GM12878 (cell line): ENCODE data around the gene FADD. TPM values are rescaled to one million over a fixed set of nuclear protein-coding genes. Genes with fewer than 3 reads are reported as not detected.

ENCODE experiments used
- CUX1 ChIP-seq: IDR thresholded peaks from 2 replicates; pipeline ENCODE4 v1.6.1; 2012; ENCODE audit warnings: improper control_type of control experiment, low read depth, low read length; ENCODE audit not compliant: insufficient replicate concordance
- polyA plus RNA-seq, 11 experiments: library from polyadenylated mRNA; depleted of rRNA in 4 of 11; unstranded in 6 of 11; stranded (reverse) in 5 of 11; fragments of >200 nt; fragmentation: Nextera tagmentation in 4 of 11; fragmentation: Illumina TruSeq in 1 of 11; extraction: Ambion mirVana in 4 of 11; extraction: Trizol in 1 of 11; gene quantifications; 1 replicate in 1 of 11; 2 replicates in 10 of 11; pipeline versions ENCODE4 v1.2.1 to v1.2.3, GENCODE V29; 2011 to 2016; ENCODE audit warnings: inconsistent platforms in 2 of 11, missing spikeins in 2 of 11, low read depth in 1 of 11
- total RNA-seq, 4 experiments: library from RNA; depleted of rRNA in 3 of 4; stranded (reverse); fragments of >200 nt in 3 of 4; fragmentation: Illumina TruSeq in 1 of 4; extraction: Trizol in 1 of 4; gene quantifications; 2 replicates each; pipeline versions ENCODE4 v1.2.1 to v1.2.3, GENCODE V29; 2013 to 2021

The FADD gene
- total and polyA plus RNA-seq, 10 of the 15 experiments (the other 5 are each of a cell fraction or from before 2014, with no cell fraction given): 0.32 to 38.7 (median 21.8) TPM

- no peak for TF ChIP-seq CUX1
These were observed 52.5 kb downstream of the FADD start (continued) for GRCh38 chr11:70255477-70256116.

Other genes with a start within 250 kb of the FADD start
- not detected in 2 replicates for gene ANO1, start 125.0 kb upstream of the FADD start, total RNA-seq (2014; rRNA removed)
- gene ANO1, start 125.0 kb upstream of the FADD start, total RNA-seq (2014; rRNA removed; fragmentation: Illumina TruSeq; extraction: Trizol): not detected in 2 replicates
- 0.13 and 0.38 TPM in 2 replicates for gene ANO1, start 125.0 kb upstream of the FADD start, total RNA-seq (2021)
- gene ANO1, start 125.0 kb upstream of the FADD start, polyA plus RNA-seq (2011; rRNA removed): not detected in 2 replicates
- gene ANO1, start 125.0 kb upstream of the FADD start, polyA plus RNA-seq (2014; fragmentation: Illumina TruSeq; extraction: Trizol): 0.01 TPM in 1 of 2 replicates, not detected in the other
- not detected for gene ANO1, start 125.0 kb upstream of the FADD start, polyA plus RNA-seq (2014; fragmentation: Nextera tagmentation; extraction: Ambion mirVana)
- 0.06 TPM in 1 of 2 replicates, not detected in the other for gene ANO1, start 125.0 kb upstream of the FADD start, polyA plus RNA-seq (2014; rRNA removed)
- gene ANO1, start 125.0 kb upstream of the FADD start, polyA plus RNA-seq (2016; fragmentation: Nextera tagmentation; extraction: Ambion mirVana): not detected
- 15.0 and 15.5 TPM in 2 replicates for gene PPFIA1, start 67.4 kb downstream of the FADD start, total RNA-seq (2014; rRNA removed)
- 14.6 and 16.6 TPM in 2 replicates for gene PPFIA1, start 67.4 kb downstream of the FADD start, total RNA-seq (2014; rRNA removed; fragmentation: Illumina TruSeq; extraction: Trizol)
- gene PPFIA1, start 67.4 kb downstream of the FADD start, total RNA-seq (2021): 19.1 and 22.1 TPM in 2 replicates
- 21.3 and 26.2 TPM in 2 replicates for gene PPFIA1, start 67.4 kb downstream of the FADD start, polyA plus RNA-seq (2011; rRNA removed)
- 14.4 and 16.0 TPM in 2 replicates for gene PPFIA1, start 67.4 kb downstream of the FADD start, polyA plus RNA-seq (2014; fragmentation: Illumina TruSeq; extraction: Trizol)
- gene PPFIA1, start 67.4 kb downstream of the FADD start, polyA plus RNA-seq (2014; fragmentation: Nextera tagmentation; extraction: Ambion mirVana): 1 to 10 TPM; 5.2 to 7.1 TPM
- gene PPFIA1, start 67.4 kb downstream of the FADD start, polyA plus RNA-seq (2014; rRNA removed): 14.7 and 18.1 TPM in 2 replicates
- gene PPFIA1, start 67.4 kb downstream of the FADD start, polyA plus RNA-seq (2016; fragmentation: Nextera tagmentation; extraction: Ambion mirVana): 10 to 100 TPM in 1 of 2 experiments, 1 to 10 TPM in 1; 9.4 to 15.6 TPM
- gene CTTN, start 195.2 kb downstream of the FADD start, total RNA-seq (2014; rRNA removed): 10.8 and 11.0 TPM in 2 replicates
- 9.3 and 10.0 TPM in 2 replicates for gene CTTN, start 195.2 kb downstream of the FADD start, total RNA-seq (2014; rRNA removed; fragmentation: Illumina TruSeq; extraction: Trizol)
- gene CTTN, start 195.2 kb downstream of the FADD start, total RNA-seq (2021): 12.5 and 14.3 TPM in 2 replicates
- 37.8 and 37.9 TPM in 2 replicates for gene CTTN, start 195.2 kb downstream of the FADD start, polyA plus RNA-seq (2011; rRNA removed)
- gene CTTN, start 195.2 kb downstream of the FADD start, polyA plus RNA-seq (2014; fragmentation: Illumina TruSeq; extraction: Trizol): 8.7 and 12.5 TPM in 2 replicates
- gene CTTN, start 195.2 kb downstream of the FADD start, polyA plus RNA-seq (2014; fragmentation: Nextera tagmentation; extraction: Ambion mirVana): 1 to 10 TPM; 1.1 to 1.4 TPM
- gene CTTN, start 195.2 kb downstream of the FADD start, polyA plus RNA-seq (2014; rRNA removed): 11.8 and 12.6 TPM in 2 replicates
- 10 to 100 TPM; 16.8 to 18.1 TPM for gene CTTN, start 195.2 kb downstream of the FADD start, polyA plus RNA-seq (2016; fragmentation: Nextera tagmentation; extraction: Ambion mirVana)